CD14-positive monocyte (primary cell): ENCODE results near the gene COQ8A. TPM values are rescaled to one million over a fixed set of nuclear protein-coding genes. Genes with fewer than 3 reads are reported as not detected.

Source experiments
- DNase-seq, 3 donors: peaks; one replicate each; pipeline ENCODE4 v3.0.0-alpha.2; 2011 to 2022
- H2AFZ ChIP-seq: 2 replicates; pipeline ENCODE4 v1.6.0; 2012; ENCODE audit warnings: mild to moderate bottlenecking, low read depth, low read length, inconsistent platforms; ENCODE audit not compliant: insufficient read depth, poor library complexity, severe bottlenecking
- H3K27ac ChIP-seq, 2 donors: 1 replicate in 1 of 2; 2 replicates in 1 of 2; pipeline ENCODE4 v1.5.1; 2012 to 2013; ENCODE audit warnings: low read length in 2 of 2, control low read depth in 1 of 2, inconsistent platforms in 1 of 2, low read depth in 1 of 2, mild to moderate bottlenecking in 1 of 2
- H3K27me3 ChIP-seq, 2 donors: one replicate each; pipeline versions ENCODE4 v1.6.0 to v1.6.1; 2011 to 2013; ENCODE audit warnings: low read length in 2 of 2; ENCODE audit not compliant: control insufficient read depth in 2 of 2, insufficient read depth in 2 of 2
- H3K36me3 ChIP-seq, 2 donors: replicated peaks in 1 of 2; 1 replicate in 1 of 2; 2 replicates in 1 of 2; pipeline versions ENCODE4 v1.5.1 to v1.6.1; 2012 to 2013; ENCODE audit warnings: low read length in 2 of 2, control low read depth in 1 of 2, inconsistent platforms in 1 of 2, mild to moderate bottlenecking in 1 of 2; ENCODE audit not compliant: insufficient read depth in 2 of 2, control insufficient read depth in 1 of 2
- H3K4me1 ChIP-seq, 2 donors: 1 replicate in 1 of 2; 2 replicates in 1 of 2; pipeline versions ENCODE4 v1.5.1 to v1.6.1; 2012 to 2013; ENCODE audit warnings: low read length in 2 of 2, control low read depth in 1 of 2, inconsistent platforms in 1 of 2, mild to moderate bottlenecking in 1 of 2, moderate library complexity in 1 of 2; ENCODE audit not compliant: insufficient read depth in 2 of 2, control insufficient read depth in 1 of 2
- H3K4me2 ChIP-seq: replicated peaks from 2 replicates; pipeline ENCODE3; 2012; ENCODE audit warnings: low read length, moderate library complexity, mild to moderate bottlenecking; ENCODE audit not compliant: poor library complexity, severe bottlenecking; ENCODE audit errors: extremely low read depth
- H3K4me3 ChIP-seq, 3 experiments: fragments of 200-600 bp in 1 of 3; sonication (generic) in 1 of 3; replicated peaks in 1 of 3; 1 replicate in 2 of 3; 2 replicates in 1 of 3; pipeline ENCODE4 v1.5.1; 2011 to 2013; ENCODE audit warnings: low read length in 3 of 3, mild to moderate bottlenecking in 3 of 3, control low read depth in 2 of 3, low read depth in 2 of 3, inconsistent platforms in 1 of 3, moderate library complexity in 1 of 3
- H3K79me2 ChIP-seq: 2 replicates; pipeline ENCODE4 v1.6.0; 2012; ENCODE audit warnings: mild to moderate bottlenecking, control low read depth, inconsistent platforms, low read length, moderate library complexity; ENCODE audit not compliant: insufficient read depth
- H3K9ac ChIP-seq: 2 replicates; pipeline ENCODE4 v1.6.0; 2017; ENCODE audit warnings: low read length, mild to moderate bottlenecking; ENCODE audit not compliant: insufficient read depth, poor library complexity, severe bottlenecking
- H3K9me3 ChIP-seq, 2 donors: replicated peaks in 1 of 2; 1 replicate in 1 of 2; 2 replicates in 1 of 2; pipeline versions ENCODE4 v1.5.1 to v1.6.1; 2012 to 2013; ENCODE audit warnings: low read length in 2 of 2, control low read depth in 1 of 2; ENCODE audit not compliant: control insufficient read depth in 1 of 2, insufficient read depth in 1 of 2
- H4K20me1 ChIP-seq: 2 replicates; pipeline ENCODE4 v1.6.0; 2012; ENCODE audit warnings: mild to moderate bottlenecking, low read length, control low read depth, moderate library complexity; ENCODE audit not compliant: insufficient read depth
- H3K27ac Mint-ChIP-seq, 7 donors: one replicate each; pipeline ENCODE4 v1.8.0; 2020; ENCODE audit warnings: mild to moderate bottlenecking in 7 of 7, mixed read lengths in 7 of 7, moderate library complexity in 6 of 7, inconsistent platforms in 2 of 7
- H3K27me3 Mint-ChIP-seq, 3 donors: one replicate each; pipeline ENCODE4 v1.8.0; 2021 to 2022; ENCODE audit warnings: low read depth in 3 of 3, mild to moderate bottlenecking in 3 of 3, mixed read lengths in 3 of 3, moderate library complexity in 3 of 3, inconsistent platforms in 1 of 3
- H3K36me3 Mint-ChIP-seq, 2 donors: one replicate each; pipeline ENCODE4 v1.8.0; 2020; ENCODE audit warnings: mixed read lengths in 2 of 2, inconsistent platforms in 1 of 2, mild to moderate bottlenecking in 1 of 2
- H3K4me1 Mint-ChIP-seq: one replicate; pipeline ENCODE4 v1.8.0; 2020; ENCODE audit warnings: mild to moderate bottlenecking, mixed read lengths
- H3K4me3 Mint-ChIP-seq, 2 donors: one replicate each; pipeline ENCODE4 v1.8.0; 2020; ENCODE audit warnings: mild to moderate bottlenecking in 2 of 2, mixed read lengths in 2 of 2, moderate library complexity in 1 of 2
- H3K9me3 Mint-ChIP-seq, 7 donors: one replicate each; pipeline ENCODE4 v1.8.0; 2020 to 2022; ENCODE audit warnings: mixed read lengths in 7 of 7, mild to moderate bottlenecking in 6 of 7, moderate library complexity in 6 of 7, inconsistent platforms in 2 of 7
- WGBS: methylation state at CpG from one replicate; pipeline ENCODE4 v1.1.5; 2013; ENCODE audit warnings: missing lambda C conversion rate; ENCODE audit not compliant: insufficient coverage; 5-methylcytosine and 5-hydroxymethylcytosine counted together
- intact Hi-C, 2 donors: fragments of 100-400 bp; cut with micrococcal nuclease; formaldehyde crosslinking; loops; one replicate each; pipeline versions ENCODE4 v1.15.0 to v1.15.1; 2023
- polyA plus RNA-seq, 3 donors: library from polyadenylated mRNA; depleted of rRNA in 1 of 3; unstranded in 2 of 3; stranded (reverse) in 1 of 3; fragments of 300-500 nt in 2 of 3; fragments of >200 nt in 1 of 3; fragmentation: Illumina TruSeq in 2 of 3; gene quantifications; 1 replicate in 2 of 3; 2 replicates in 1 of 3; pipeline ENCODE4 v1.2.3, GENCODE V29; 2012 to 2021
- TF ChIP-seq, protein P1 (sequence below): fragments of 200-600 bp; IDR thresholded peaks from one replicate; pipeline ENCODE4 v1.8.0; 2022; ENCODE audit warnings: antibody characterized with exemption, mild to moderate bottlenecking

COQ8A gene
- polyA plus RNA-seq, 3 donors, result 33.1 to 44.7 (median 38.2) TPM

DNA sequence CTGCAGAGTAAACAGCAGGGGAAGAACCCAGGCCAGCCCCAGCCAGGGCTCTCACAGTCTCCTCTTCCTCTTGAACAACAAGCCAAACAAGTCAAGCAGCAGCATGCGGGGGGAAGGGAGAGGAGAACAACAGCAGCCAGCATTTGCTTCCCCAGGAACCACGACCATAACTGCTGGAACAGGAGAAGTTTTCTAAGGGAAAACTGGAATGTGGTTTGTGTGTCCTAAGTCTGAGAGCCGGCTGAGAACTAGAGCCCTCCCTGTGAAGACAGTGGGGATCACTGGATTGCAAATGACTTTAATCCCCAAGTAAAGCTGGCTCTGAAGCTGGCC lies 48.2 kb downstream of the COQ8A start:
- WGBS, result no CpG with 5 or more reads among the region's 3 CpGs

DNA sequence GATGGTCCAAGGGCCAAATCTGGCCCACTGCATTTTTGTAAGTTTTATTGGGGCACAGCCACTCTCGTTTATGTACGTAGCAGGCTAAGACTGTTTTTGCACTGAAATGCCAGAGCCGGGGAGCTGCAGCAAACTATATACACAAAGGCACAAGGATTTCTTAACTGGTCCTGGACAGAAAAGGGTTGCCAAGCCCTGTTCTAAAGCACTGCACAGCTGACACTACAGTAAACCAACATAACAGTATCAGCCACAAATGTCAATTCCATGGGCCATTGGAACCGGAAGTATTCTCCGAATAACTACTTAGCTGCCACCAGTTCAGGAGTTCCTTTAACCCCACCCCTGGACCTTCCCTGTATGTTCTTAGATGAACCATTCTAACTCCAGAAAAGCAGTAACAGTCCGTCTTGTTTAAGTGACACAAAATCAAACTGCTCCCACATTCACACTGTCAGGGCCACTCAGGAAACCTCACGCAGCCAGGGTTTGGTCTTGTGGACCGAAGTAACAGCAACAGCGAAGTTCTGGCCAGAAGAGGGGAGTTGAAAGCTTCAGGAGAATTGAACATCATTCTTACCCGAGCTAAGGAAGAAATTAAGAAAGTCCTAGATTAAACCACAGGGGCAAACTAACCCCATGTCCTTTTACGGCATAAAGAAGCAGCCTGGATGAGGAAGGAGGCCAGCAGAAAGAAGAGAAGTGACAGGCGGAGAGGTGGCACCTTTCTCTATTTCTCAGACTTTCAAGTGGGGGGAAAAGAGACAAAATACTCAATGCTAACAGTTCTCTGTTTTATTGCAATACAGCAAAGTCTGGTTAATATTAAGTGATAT lies 49.2 kb downstream of the COQ8A start:
- H2AFZ ChIP-seq, result peak overlapping the region; percentile 46
- Mint-ChIP-seq H3K27ac (peak overlapping the region; percentile 32 to 90 (median 74)), H3K4me3 (peak overlapping the region; percentile 42 to 82), H3K4me1 (peaks cover 21% of the 10 kb centered on the region), H3K27me3 (peaks cover 0 to 2% (median 0%) of the 10 kb centered on the region in 3 donors), H3K9me3 (no peaks in the 10 kb centered on the region), H3K36me3 (peaks cover 29 to 38% of the 10 kb centered on the region in 2 donors)
- no peaks in the 10 kb centered on the region for H3K9me3 ChIP-seq
- peak overlapping the region; percentile 48 for H3K4me2 ChIP-seq
- H3K9ac ChIP-seq, result peak overlapping the region; percentile 5
- no peaks in the 10 kb centered on the region for H3K27me3 ChIP-seq
- H3K36me3 ChIP-seq, result peaks cover 28 to 39% of the 10 kb centered on the region in 2 donors
- no peaks in the 10 kb centered on the region for H3K79me2 ChIP-seq
- H3K27ac ChIP-seq, result peak overlapping the region; percentile 5 to 76
- intact Hi-C loops, result no loop called here
- TF ChIP-seq, protein P1, sequence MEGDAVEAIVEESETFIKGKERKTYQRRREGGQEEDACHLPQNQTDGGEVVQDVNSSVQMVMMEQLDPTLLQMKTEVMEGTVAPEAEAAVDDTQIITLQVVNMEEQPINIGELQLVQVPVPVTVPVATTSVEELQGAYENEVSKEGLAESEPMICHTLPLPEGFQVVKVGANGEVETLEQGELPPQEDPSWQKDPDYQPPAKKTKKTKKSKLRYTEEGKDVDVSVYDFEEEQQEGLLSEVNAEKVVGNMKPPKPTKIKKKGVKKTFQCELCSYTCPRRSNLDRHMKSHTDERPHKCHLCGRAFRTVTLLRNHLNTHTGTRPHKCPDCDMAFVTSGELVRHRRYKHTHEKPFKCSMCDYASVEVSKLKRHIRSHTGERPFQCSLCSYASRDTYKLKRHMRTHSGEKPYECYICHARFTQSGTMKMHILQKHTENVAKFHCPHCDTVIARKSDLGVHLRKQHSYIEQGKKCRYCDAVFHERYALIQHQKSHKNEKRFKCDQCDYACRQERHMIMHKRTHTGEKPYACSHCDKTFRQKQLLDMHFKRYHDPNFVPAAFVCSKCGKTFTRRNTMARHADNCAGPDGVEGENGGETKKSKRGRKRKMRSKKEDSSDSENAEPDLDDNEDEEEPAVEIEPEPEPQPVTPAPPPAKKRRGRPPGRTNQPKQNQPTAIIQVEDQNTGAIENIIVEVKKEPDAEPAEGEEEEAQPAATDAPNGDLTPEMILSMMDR, result no peak
- peak in 1 of 3 donors; percentile 11 for DNase-seq
- peak overlapping the region in 1 of 3 experiments; percentile 46 for H3K4me3 ChIP-seq
- WGBS, result 56% methylated on average over 5 of the region's 12 CpGs
- peaks cover 20 to 22% of the 10 kb centered on the region in 2 donors for H3K4me1 ChIP-seq
- no peaks in the 10 kb centered on the region for H4K20me1 ChIP-seq

More for the DNA sequence above, 48.2 kb downstream of the COQ8A start:
- Histone ChIP-seq H3K27me3 (no peaks in the 10 kb centered on the region), H4K20me1 (no peaks in the 10 kb centered on the region), H3K4me1 (peaks cover 20 to 22% of the 10 kb centered on the region in 2 donors), H3K36me3 (peaks cover 38 to 49% of the 10 kb centered on the region in 2 donors), H3K9ac (no peak overlapping the region), H3K4me3 (no peak overlapping the region), H3K9me3 (no peaks in the 10 kb centered on the region), H3K27ac (peak overlapping the region in 1 of 2 donors; percentile 76), H3K4me2 (no peak overlapping the region), H3K79me2 (no peaks in the 10 kb centered on the region), H2AFZ (no peak overlapping the region)
- H3K27ac Mint-ChIP-seq, result peak overlapping the region in 1 of 7 donors; percentile 10
- H3K4me1 Mint-ChIP-seq, result peaks cover 21% of the 10 kb centered on the region
- H3K36me3 Mint-ChIP-seq, result peaks cover 33 to 46% of the 10 kb centered on the region in 2 donors
- intact Hi-C loops, result no loop called here
- no peaks in the 10 kb centered on the region for H3K9me3 Mint-ChIP-seq
- TF ChIP-seq, protein P1, result no peak
- DNase-seq, result no peak
- no peak overlapping the region for H3K4me3 Mint-ChIP-seq
- peaks cover 0 to 2% (median 0%) of the 10 kb centered on the region in 3 donors for H3K27me3 Mint-ChIP-seq
